Measurements from ENCODE around the gene SPOCK1.

DNA sequence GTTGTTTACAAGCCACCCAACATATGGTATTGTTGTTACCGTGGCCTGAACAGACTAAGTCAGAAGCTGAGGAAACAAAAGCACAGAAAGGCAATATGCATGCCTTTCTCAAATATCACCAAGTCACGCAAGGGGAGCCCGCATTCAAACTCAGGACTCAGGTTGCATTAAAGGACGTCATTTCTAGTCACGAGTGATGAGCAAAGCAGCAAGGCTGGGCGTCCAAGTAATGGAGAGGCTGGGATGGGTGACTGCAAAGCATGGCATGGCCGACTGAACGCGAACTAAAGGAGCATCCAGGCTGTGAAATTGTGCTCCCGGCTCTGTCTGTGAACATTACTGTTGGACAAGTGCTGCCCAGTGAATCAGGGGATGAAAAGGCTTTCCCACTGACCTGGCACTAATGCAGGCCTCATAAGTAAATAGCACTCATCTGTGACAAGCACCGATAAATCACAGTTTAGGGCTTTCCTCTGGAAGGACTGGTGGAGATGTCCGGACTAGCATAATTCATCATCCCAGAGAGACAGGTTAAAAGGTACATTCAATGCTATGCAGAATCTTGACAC, 202.8 kb downstream of the SPOCK1 start:
- TF ChIP-seq POLR2AphosphoS5 (IDR thresholded peaks at IDR 0.05; ENCODE audit: borderline replicate concordance, low read depth, low read length): no peak
- TF ChIP-seq FOXP2 (optimal IDR thresholded peaks at IDR 0.05; ENCODE audit: control extremely low read depth, extremely low read length, insufficient read depth): no peak
- TF ChIP-seq EZH2 (IDR thresholded peaks at IDR 0.05): no peak

All from SK-N-MC (cell line).